GM18505 (cell line): ENCODE measurements around the gene CCR8.

Source experiments
- ATAC-seq: cut with Tn5 transposase; IDR thresholded peaks from one replicate; pipeline ENCODE4 v1.9.1; 2021; ENCODE audit not compliant: unreplicated experiment
- POLR2A ChIP-seq: IDR thresholded peaks from 4 replicates; pipeline ENCODE4 v1.6.1; 2011; ENCODE audit warnings: borderline replicate concordance; ENCODE audit not compliant: insufficient read depth, insufficient read length; ENCODE audit errors: extremely low read depth

CCR8 gene

GRCh38 chr3:39381432-39381831, 51.9 kb downstream of the CCR8 start:
- ATAC-seq: no peak

More at GRCh38 chr3:39381432-39381831, 51.9 kb downstream of the CCR8 start:
- no peak for TF ChIP-seq POLR2A
